Measurements from ENCODE around the gene TSACC.

Gene TSACC

GRCh38 chr1:156383023-156383422, 44.7 kb downstream of the TSACC start:
- peak; percentile 71 for DNase-seq (ENCODE audit: low read depth)
- no peak overlapping the region for H3K4me3 ChIP-seq (ENCODE audit: low read depth, low read length)
- no peak for TF ChIP-seq POLR2A (IDR thresholded peaks at IDR 0.05; ENCODE audit: extremely low read depth, insufficient read length)
- TF ChIP-seq CTCF (IDR thresholded peaks at IDR 0.05; ENCODE audit: low read depth, low read length) = peak; percentile 87

- peak; percentile 74 for DNase-seq (ENCODE audit: low read depth)
- H3K4me3 ChIP-seq (ENCODE audit: low read depth, low read length) = no peak overlapping the region
- no peak for TF ChIP-seq MAX (IDR thresholded peaks at IDR 0.05; ENCODE audit: low read depth, low read length)
- no peak for TF ChIP-seq MYC (IDR thresholded peaks at IDR 0.05; ENCODE audit: low read depth, low read length)
- no peak for TF ChIP-seq POLR2A (IDR thresholded peaks at IDR 0.05; ENCODE audit: extremely low read depth, insufficient read length)
- TF ChIP-seq CTCF (IDR thresholded peaks at IDR 0.05; ENCODE audit: low read depth, low read length) = no peak
Observed at GRCh38 chr1:156384007-156384406, 45.7 kb downstream of the TSACC start.

- no peak overlapping the region for H3K4me3 ChIP-seq (ENCODE audit: low read depth, low read length)
- DNase-seq (ENCODE audit: low read depth) = no peak
- TF ChIP-seq MYC (IDR thresholded peaks at IDR 0.05; ENCODE audit: low read depth, low read length) (no peak), POLR2A (IDR thresholded peaks at IDR 0.05; ENCODE audit: extremely low read depth, insufficient read length) (no peak), CTCF (IDR thresholded peaks at IDR 0.05; ENCODE audit: low read depth, low read length) (no peak), MAX (IDR thresholded peaks at IDR 0.05; ENCODE audit: low read depth, low read length) (no peak)
Observed at GRCh38 chr1:156384658-156385057, 46.3 kb downstream of the TSACC start.

GRCh38 chr1:156385534-156386031, 47.3 kb downstream of the TSACC start:
- H3K4me3 ChIP-seq (ENCODE audit: low read depth, low read length) = no peak overlapping the region
- peak; percentile 77 for DNase-seq (ENCODE audit: low read depth)
- TF ChIP-seq MAX (IDR thresholded peaks at IDR 0.05; ENCODE audit: low read depth, low read length) (no peak), MYC (IDR thresholded peaks at IDR 0.05; ENCODE audit: low read depth, low read length) (no peak), CTCF (IDR thresholded peaks at IDR 0.05; ENCODE audit: low read depth, low read length) (peak; percentile 76)

- TF ChIP-seq MYC (IDR thresholded peaks at IDR 0.05; ENCODE audit: low read depth, low read length) = no peak
- no peak for TF ChIP-seq CTCF (IDR thresholded peaks at IDR 0.05; ENCODE audit: low read depth, low read length)
- TF ChIP-seq POLR2A (IDR thresholded peaks at IDR 0.05; ENCODE audit: extremely low read depth, insufficient read length) = no peak
- no peak for TF ChIP-seq MAX (IDR thresholded peaks at IDR 0.05; ENCODE audit: low read depth, low read length)
- H3K4me3 ChIP-seq (ENCODE audit: low read depth, low read length) = no peak overlapping the region
- DNase-seq (ENCODE audit: low read depth) = no peak
Observed at GRCh38 chr1:156386134-156386901, 48.0 kb downstream of the TSACC start.
